K562 (cell line): ENCODE results near the gene IGF2BP1.
"Not testable (repeated sequence)": the region's sequence is repeated elsewhere in the genome, so short reads cannot be mapped to it uniquely, and the experiment has no call there.

Experiments used
- IRF2 ChIP-seq: sonication (generic); formaldehyde crosslinking; IDR thresholded peaks from 2 replicates; pipeline ENCODE4 v1.8.1; 2022; ENCODE audit warnings: mild to moderate bottlenecking, missing genetic modification reagents
- MTA1 ChIP-seq: fragments of 450-650 bp; IDR thresholded peaks from 2 replicates; pipeline ENCODE4 v1.6.1; 2017; ENCODE audit warnings: borderline replicate concordance
- TEAD1 ChIP-seq, 2 experiments: fragments of 450-650 bp in 1 of 2; sonication (generic) in 1 of 2; formaldehyde crosslinking; IDR thresholded peaks; 2 replicates each; pipeline versions ENCODE4 v1.4.0 to v1.8.0; 2020 to 2022; ENCODE audit warnings: mild to moderate bottlenecking in 2 of 2, missing genetic modification reagents in 1 of 2
- ZNF12 ChIP-seq: sonication (generic); formaldehyde crosslinking; IDR thresholded peaks from 2 replicates; pipeline ENCODE4 v1.4.0; 2020; ENCODE audit warnings: mild to moderate bottlenecking, missing genetic modification reagents
- TF ChIP-seq, protein P1 (sequence below), 2 experiments: fragments of 450-650 bp; IDR thresholded peaks; 2 replicates each; pipeline ENCODE4 v1.6.1; 2016
- TF ChIP-seq, protein P2 (sequence below), 3 experiments: IDR thresholded peaks in 2 of 3; conservative IDR thresholded peaks in 1 of 3; 2 replicates each; pipeline ENCODE4 v1.5.1; 2011 to 2012; ENCODE audit warnings: low read length in 3 of 3, mild to moderate bottlenecking in 3 of 3, control low read depth in 2 of 3, improper control_type of control experiment in 1 of 3, inconsistent platforms in 1 of 3, low read depth in 1 of 3, mixed read lengths in 1 of 3, moderate library complexity in 1 of 3; ENCODE audit not compliant: insufficient read depth in 2 of 3
- TF ChIP-seq, protein P3 (sequence below): sonication (generic); formaldehyde crosslinking; IDR thresholded peaks from 2 replicates; pipeline ENCODE4 v1.8.0; 2022; ENCODE audit warnings: mild to moderate bottlenecking, low read depth, missing genetic modification reagents

DNA sequence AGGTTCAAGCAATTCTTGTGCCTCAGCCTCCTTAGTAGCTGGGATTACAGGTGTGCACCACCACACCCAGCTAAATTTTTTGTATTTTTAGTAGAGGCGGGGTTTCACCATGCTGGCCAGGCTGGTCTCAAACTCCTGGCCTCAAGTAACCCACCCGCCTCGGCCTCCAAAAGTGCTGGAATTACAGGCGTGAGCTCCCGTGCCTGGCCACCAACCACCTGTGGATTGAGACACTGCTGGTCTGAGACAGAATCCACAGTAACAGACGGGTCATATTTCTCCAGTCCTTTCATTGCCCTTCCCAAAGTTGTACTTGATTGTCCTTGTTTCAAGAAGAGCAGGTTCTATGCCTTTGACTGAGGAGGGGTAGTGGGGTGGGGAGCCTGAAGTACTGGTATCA is 42.3 kb downstream of the IGF2BP1 start:
- TF ChIP-seq, protein P1, sequence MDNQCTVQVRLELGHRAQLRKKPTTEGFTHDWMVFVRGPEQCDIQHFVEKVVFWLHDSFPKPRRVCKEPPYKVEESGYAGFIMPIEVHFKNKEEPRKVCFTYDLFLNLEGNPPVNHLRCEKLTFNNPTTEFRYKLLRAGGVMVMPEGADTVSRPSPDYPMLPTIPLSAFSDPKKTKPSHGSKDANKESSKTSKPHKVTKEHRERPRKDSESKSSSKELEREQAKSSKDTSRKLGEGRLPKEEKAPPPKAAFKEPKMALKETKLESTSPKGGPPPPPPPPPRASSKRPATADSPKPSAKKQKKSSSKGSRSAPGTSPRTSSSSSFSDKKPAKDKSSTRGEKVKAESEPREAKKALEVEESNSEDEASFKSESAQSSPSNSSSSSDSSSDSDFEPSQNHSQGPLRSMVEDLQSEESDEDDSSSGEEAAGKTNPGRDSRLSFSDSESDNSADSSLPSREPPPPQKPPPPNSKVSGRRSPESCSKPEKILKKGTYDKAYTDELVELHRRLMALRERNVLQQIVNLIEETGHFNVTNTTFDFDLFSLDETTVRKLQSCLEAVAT (IDR thresholded peaks at IDR 0.05): not testable (repeated sequence)
- TF ChIP-seq IRF2 (CRISPR knock-in tag); MTA1; ZNF12 (CRISPR knock-in tag); TEAD1 (CRISPR knock-in tag; IDR thresholded peaks at IDR 0.05): not testable (repeated sequence)
- TF ChIP-seq, protein P2, sequence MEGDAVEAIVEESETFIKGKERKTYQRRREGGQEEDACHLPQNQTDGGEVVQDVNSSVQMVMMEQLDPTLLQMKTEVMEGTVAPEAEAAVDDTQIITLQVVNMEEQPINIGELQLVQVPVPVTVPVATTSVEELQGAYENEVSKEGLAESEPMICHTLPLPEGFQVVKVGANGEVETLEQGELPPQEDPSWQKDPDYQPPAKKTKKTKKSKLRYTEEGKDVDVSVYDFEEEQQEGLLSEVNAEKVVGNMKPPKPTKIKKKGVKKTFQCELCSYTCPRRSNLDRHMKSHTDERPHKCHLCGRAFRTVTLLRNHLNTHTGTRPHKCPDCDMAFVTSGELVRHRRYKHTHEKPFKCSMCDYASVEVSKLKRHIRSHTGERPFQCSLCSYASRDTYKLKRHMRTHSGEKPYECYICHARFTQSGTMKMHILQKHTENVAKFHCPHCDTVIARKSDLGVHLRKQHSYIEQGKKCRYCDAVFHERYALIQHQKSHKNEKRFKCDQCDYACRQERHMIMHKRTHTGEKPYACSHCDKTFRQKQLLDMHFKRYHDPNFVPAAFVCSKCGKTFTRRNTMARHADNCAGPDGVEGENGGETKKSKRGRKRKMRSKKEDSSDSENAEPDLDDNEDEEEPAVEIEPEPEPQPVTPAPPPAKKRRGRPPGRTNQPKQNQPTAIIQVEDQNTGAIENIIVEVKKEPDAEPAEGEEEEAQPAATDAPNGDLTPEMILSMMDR (IDR thresholded peaks at IDR 0.05 in 2 of 3, conservative IDR thresholded peaks at IDR 0.05 in 1 of 3; ENCODE audit: insufficient read depth in 2 of 3, low read depth in 1 of 3, low read length in 3 of 3): not testable (repeated sequence)
- TF ChIP-seq, protein P3, sequence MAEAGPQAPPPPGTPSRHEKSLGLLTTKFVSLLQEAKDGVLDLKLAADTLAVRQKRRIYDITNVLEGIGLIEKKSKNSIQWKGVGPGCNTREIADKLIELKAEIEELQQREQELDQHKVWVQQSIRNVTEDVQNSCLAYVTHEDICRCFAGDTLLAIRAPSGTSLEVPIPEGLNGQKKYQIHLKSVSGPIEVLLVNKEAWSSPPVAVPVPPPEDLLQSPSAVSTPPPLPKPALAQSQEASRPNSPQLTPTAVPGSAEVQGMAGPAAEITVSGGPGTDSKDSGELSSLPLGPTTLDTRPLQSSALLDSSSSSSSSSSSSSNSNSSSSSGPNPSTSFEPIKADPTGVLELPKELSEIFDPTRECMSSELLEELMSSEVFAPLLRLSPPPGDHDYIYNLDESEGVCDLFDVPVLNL (CRISPR knock-in tag): not testable (repeated sequence)
